ENCODE measurements around the gene LMNTD2. TPM values are rescaled to one million over a fixed set of nuclear protein-coding genes. Genes with fewer than 3 reads are reported as not detected.

LMNTD2 gene
- 0.47 TPM for polyA plus RNA-seq (2012; ENCODE audit: missing spikeins)

- no peak for TF ChIP-seq TAF1 (IDR thresholded peaks at IDR 0.05; ENCODE audit: borderline replicate concordance, low read depth, low read length)
- 0 out of 2 replicates have a peak, but pooled peaks have one; percentile 20 for TF ChIP-seq POLR2A (IDR thresholded peaks at IDR 0.05; ENCODE audit: low read depth, low read length)
- FAIRE-seq (peak; percentile 99), DNase-seq (ENCODE audit: insufficient read length) (peak; percentile 100)
Measured at GRCh38 chr11:560305-561147, at the start of gene LMNTD2, which contains the start of gene RASSF7. Gene LMNTD2 (minus strand): TSS chr11:560738. CDS start chr11:560716, 22 bp downstream. Gene RASSF7 (plus strand): TSS chr11:560970. CDS start chr11:561769, 799 bp downstream.

- no peak for DNase-seq (ENCODE audit: insufficient read length)
- no peak for TF ChIP-seq POLR2A (IDR thresholded peaks at IDR 0.05; ENCODE audit: low read depth, low read length)
- no peak for TF ChIP-seq TAF1 (IDR thresholded peaks at IDR 0.05; ENCODE audit: borderline replicate concordance, low read depth, low read length)
- no peak for TF ChIP-seq POLR2AphosphoS5 (IDR thresholded peaks at IDR 0.05; ENCODE audit: low read depth, low read length)
- FAIRE-seq: no peak
Measured at GRCh38 chr11:609341-609811, 48.8 kb upstream of the LMNTD2 start.

GRCh38 chr11:608791-609251 is 48.3 kb upstream of the LMNTD2 start:
- DNase-seq (ENCODE audit: insufficient read length) (no peak), FAIRE-seq (no peak)
- TF ChIP-seq POLR2A (IDR thresholded peaks at IDR 0.05; ENCODE audit: low read depth, low read length) (no peak), TAF1 (IDR thresholded peaks at IDR 0.05; ENCODE audit: borderline replicate concordance, low read depth, low read length) (no peak), POLR2AphosphoS5 (IDR thresholded peaks at IDR 0.05; ENCODE audit: low read depth, low read length) (no peak)

- FAIRE-seq: no peak
- DNase-seq (ENCODE audit: insufficient read length): no peak
- TF ChIP-seq POLR2A (IDR thresholded peaks at IDR 0.05; ENCODE audit: low read depth, low read length): peak; percentile 11; the same call in 1 of the 2 replicates
- TF ChIP-seq TAF1 (IDR thresholded peaks at IDR 0.05; ENCODE audit: borderline replicate concordance, low read depth, low read length): no peak
- TF ChIP-seq POLR2AphosphoS5 (IDR thresholded peaks at IDR 0.05; ENCODE audit: low read depth, low read length): no peak
Measured at GRCh38 chr11:607971-608659, 47.6 kb upstream of the LMNTD2 start.

- TF ChIP-seq POLR2A (IDR thresholded peaks at IDR 0.05; ENCODE audit: low read depth, low read length) (no peak), TAF1 (IDR thresholded peaks at IDR 0.05; ENCODE audit: borderline replicate concordance, low read depth, low read length) (no peak), POLR2AphosphoS5 (IDR thresholded peaks at IDR 0.05; ENCODE audit: low read depth, low read length) (no peak)
- FAIRE-seq: no peak
- no peak for DNase-seq (ENCODE audit: insufficient read length)
Measured at GRCh38 chr11:607020-607780, 46.7 kb upstream of the LMNTD2 start.

GRCh38 chr11:606245-606644 is 45.7 kb upstream of the LMNTD2 start:
- TF ChIP-seq POLR2AphosphoS5 (IDR thresholded peaks at IDR 0.05; ENCODE audit: low read depth, low read length) (no peak), POLR2A (IDR thresholded peaks at IDR 0.05; ENCODE audit: low read depth, low read length) (no peak), TAF1 (IDR thresholded peaks at IDR 0.05; ENCODE audit: borderline replicate concordance, low read depth, low read length) (no peak)
- DNase-seq (ENCODE audit: insufficient read length) (no peak), FAIRE-seq (no peak)

GRCh38 chr11:605286-606129 is 45.0 kb upstream of the LMNTD2 start:
- DNase-seq (ENCODE audit: insufficient read length): no peak
- TF ChIP-seq TAF1 (IDR thresholded peaks at IDR 0.05; ENCODE audit: borderline replicate concordance, low read depth, low read length) (no peak), POLR2A (IDR thresholded peaks at IDR 0.05; ENCODE audit: low read depth, low read length) (no peak), POLR2AphosphoS5 (IDR thresholded peaks at IDR 0.05; ENCODE audit: low read depth, low read length) (no peak)
- FAIRE-seq: no peak

- TF ChIP-seq POLR2AphosphoS5 (IDR thresholded peaks at IDR 0.05; ENCODE audit: low read depth, low read length) (no peak), POLR2A (IDR thresholded peaks at IDR 0.05; ENCODE audit: low read depth, low read length) (no peak), TAF1 (IDR thresholded peaks at IDR 0.05; ENCODE audit: borderline replicate concordance, low read depth, low read length) (no peak)
- no peak for FAIRE-seq
- DNase-seq (ENCODE audit: insufficient read length): no peak
Measured at GRCh38 chr11:603154-603553, 42.6 kb upstream of the LMNTD2 start.

- TF ChIP-seq TAF1 (IDR thresholded peaks at IDR 0.05; ENCODE audit: borderline replicate concordance, low read depth, low read length) (no peak), POLR2AphosphoS5 (IDR thresholded peaks at IDR 0.05; ENCODE audit: low read depth, low read length) (0 out of 2 replicates have a peak, but pooled peaks have one; percentile 26), POLR2A (IDR thresholded peaks at IDR 0.05; ENCODE audit: low read depth, low read length) (no peak)
- no peak for DNase-seq (ENCODE audit: insufficient read length)
- FAIRE-seq: no peak
Measured at GRCh38 chr11:601573-602245, 41.2 kb upstream of the LMNTD2 start.
